H1 (cell line): ENCODE measurements around the gene SGMS1. TPM values are rescaled to one million over a fixed set of nuclear protein-coding genes. Genes with fewer than 3 reads are reported as not detected.

ENCODE experiments used
- CTCF ChIA-PET: fragments of 300-600 bp; sonication (Branson Sonifier 250); formaldehyde crosslinking; loops from one replicate; lab custom pipeline; 2021; ENCODE audit not compliant: partially characterized antibody; lab: Charles Lee
- POLR2A ChIA-PET: fragments of 300-600 bp; sonication (Branson Sonifier 250); formaldehyde crosslinking; loops from one replicate; lab custom pipeline; 2021; ENCODE audit warnings: inconsistent platforms; ENCODE audit not compliant: partially characterized antibody; lab: Charles Lee
- DNase-seq, 2 experiments: peaks; one replicate each; pipeline versions ENCODE4 v3.0.0 to v3.0.0-alpha.2; 2010 to 2022; ENCODE audit warnings: low spot score in 2 of 2, low read depth in 1 of 2, mixed read lengths in 1 of 2
- FAIRE-seq: peaks from 2 replicates; lab custom pipeline; 2011; peaks lifted over from hg19 to GRCh38; lab: Jason Lieb, UNC
- H2AFZ ChIP-seq: 2 replicates; pipeline ENCODE4 v1.8.1; 2012; ENCODE audit warnings: low read length, inconsistent platforms
- H2AK5ac ChIP-seq: 2 replicates; pipeline ENCODE4 v1.6.1; 2013; ENCODE audit warnings: low read depth, low read length
- H2BK120ac ChIP-seq: replicated peaks from 2 replicates; pipeline ENCODE3; 2013; ENCODE audit warnings: low read depth, low read length, inconsistent platforms
- H2BK12ac ChIP-seq: 2 replicates; pipeline ENCODE4 v1.6.1; 2013; ENCODE audit warnings: low read depth, low read length
- H2BK15ac ChIP-seq: 2 replicates; pipeline ENCODE4 v1.6.1; 2013; ENCODE audit warnings: low read length
- H2BK20ac ChIP-seq: 2 replicates; pipeline ENCODE4 v1.6.1; 2013; ENCODE audit warnings: low read length
- H2BK5ac ChIP-seq: 2 replicates; pipeline ENCODE4 v1.6.1; 2013; ENCODE audit warnings: low read depth, low read length
- H3K14ac ChIP-seq: 2 replicates; pipeline ENCODE4 v1.6.1; 2013; ENCODE audit warnings: inconsistent platforms; ENCODE audit not compliant: insufficient read length
- H3K18ac ChIP-seq: 2 replicates; pipeline ENCODE4 v1.6.1; 2013; ENCODE audit warnings: low read length; ENCODE audit errors: extremely low read depth
- H3K23ac ChIP-seq: 2 replicates; pipeline ENCODE4 v1.6.1; 2013; ENCODE audit warnings: inconsistent platforms; ENCODE audit not compliant: insufficient read length
- H3K23me2 ChIP-seq: 2 replicates; pipeline ENCODE4 v1.6.1; 2013; ENCODE audit warnings: low read depth, low read length
- H3K27ac ChIP-seq: 2 replicates; pipeline ENCODE4 v1.6.1; 2011; ENCODE audit warnings: low read depth, low read length, inconsistent platforms
- H3K27me3 ChIP-seq, 4 experiments: replicated peaks in 1 of 4; 1 replicate in 1 of 4; 2 replicates in 3 of 4; pipeline versions ENCODE4 v1.6.1 to v1.8.1; 2011 to 2013; ENCODE audit warnings: low read length in 3 of 4, mild to moderate bottlenecking in 3 of 4, inconsistent platforms in 2 of 4, mixed read lengths in 2 of 4, moderate library complexity in 1 of 4; ENCODE audit not compliant: control insufficient read depth in 3 of 4, insufficient read depth in 3 of 4; ENCODE audit errors: extremely low read depth in 1 of 4
- H3K36me3 ChIP-seq, 4 experiments: 2 replicates each; pipeline versions ENCODE4 v1.6.1 to v1.8.1; 2011 to 2013; ENCODE audit warnings: mild to moderate bottlenecking in 4 of 4, low read length in 3 of 4, moderate library complexity in 2 of 4, control low read depth in 1 of 4, inconsistent platforms in 1 of 4; ENCODE audit not compliant: insufficient read depth in 4 of 4, control insufficient read depth in 2 of 4
- H3K4ac ChIP-seq: replicated peaks from 2 replicates; pipeline ENCODE3; 2013; ENCODE audit warnings: low read length, low read depth, mixed read lengths, inconsistent platforms; ENCODE audit not compliant: insufficient read length
- H3K4me1 ChIP-seq, 4 experiments: replicated peaks in 1 of 4; 1 replicate in 1 of 4; 2 replicates in 3 of 4; pipeline versions ENCODE4 v1.6.1 to v1.8.1; 2011 to 2013; ENCODE audit warnings: low read length in 3 of 4, inconsistent platforms in 2 of 4, mixed read lengths in 1 of 4; ENCODE audit not compliant: insufficient read depth in 4 of 4, control insufficient read depth in 3 of 4
- H3K4me2 ChIP-seq, 2 experiments: 2 replicates each; pipeline versions ENCODE4 v1.6.1 to v1.8.1; 2011 to 2013; ENCODE audit warnings: low read depth in 2 of 2, low read length in 2 of 2, control low read depth in 1 of 2, inconsistent platforms in 1 of 2, mild to moderate bottlenecking in 1 of 2; ENCODE audit not compliant: insufficient read depth in 1 of 2
- H3K4me3 ChIP-seq, 4 experiments: fragments of 200-600, 300-600 bp in 1 of 4; sonication (generic), shearing (Covaris generic), sonication (Bioruptor Twin) in 1 of 4; 2 replicates each; pipeline versions ENCODE4 v1.5.1 to v1.8.1; 2011 to 2016; ENCODE audit warnings: low read length in 4 of 4, low read depth in 3 of 4, control low read depth in 2 of 4, inconsistent platforms in 2 of 4, mild to moderate bottlenecking in 2 of 4, mixed read lengths in 1 of 4, moderate library complexity in 1 of 4; ENCODE audit not compliant: insufficient read depth in 2 of 4; ENCODE audit errors: extremely low read depth in 1 of 4
- H3K56ac ChIP-seq: replicated peaks from 2 replicates; pipeline ENCODE3; 2013; ENCODE audit warnings: low read depth, mild to moderate bottlenecking, mixed read lengths, low read length, inconsistent platforms; ENCODE audit not compliant: insufficient read length
- H3K79me1 ChIP-seq: 2 replicates; pipeline ENCODE4 v1.6.1; 2013; ENCODE audit warnings: low read depth, low read length, control low read depth
- H3K79me2 ChIP-seq, 2 experiments: 2 replicates each; pipeline versions ENCODE4 v1.6.1 to v1.8.1; 2012 to 2013; ENCODE audit warnings: low read length in 2 of 2, mild to moderate bottlenecking in 2 of 2, inconsistent platforms in 1 of 2; ENCODE audit not compliant: insufficient read depth in 2 of 2, control insufficient read depth in 1 of 2
- H3K9ac ChIP-seq, 4 experiments: replicated peaks in 1 of 4; 1 replicate in 1 of 4; 2 replicates in 3 of 4; pipeline versions ENCODE4 v1.6.1 to v1.8.1; 2011 to 2013; ENCODE audit warnings: low read depth in 3 of 4, low read length in 3 of 4, control low read depth in 2 of 4, mild to moderate bottlenecking in 2 of 4, moderate library complexity in 2 of 4, inconsistent platforms in 1 of 4; ENCODE audit errors: extremely low read depth in 1 of 4
- H3K9me3 ChIP-seq, 2 experiments: 2 replicates each; pipeline versions ENCODE4 v1.6.1 to v1.8.1; 2012 to 2013; ENCODE audit warnings: mild to moderate bottlenecking in 2 of 2, moderate library complexity in 2 of 2, control low read depth in 1 of 2, inconsistent platforms in 1 of 2, low read depth in 1 of 2, low read length in 1 of 2, mixed read lengths in 1 of 2; ENCODE audit not compliant: insufficient read depth in 2 of 2
- H4K20me1 ChIP-seq, 2 experiments: replicated peaks in 1 of 2; 2 replicates each; pipeline versions ENCODE3 to v1.8.1; 2011 to 2013; ENCODE audit warnings: inconsistent platforms in 2 of 2, low read length in 2 of 2, mild to moderate bottlenecking in 1 of 2; ENCODE audit not compliant: insufficient read depth in 2 of 2, control insufficient read depth in 1 of 2
- H4K5ac ChIP-seq: 2 replicates; pipeline ENCODE4 v1.6.1; 2013; ENCODE audit warnings: low read length, low read depth, mixed read lengths, inconsistent platforms; ENCODE audit not compliant: insufficient read length
- H4K8ac ChIP-seq: 2 replicates; pipeline ENCODE4 v1.8.0; 2013; ENCODE audit warnings: mild to moderate bottlenecking, moderate library complexity, low read length, inconsistent platforms; ENCODE audit not compliant: insufficient read depth; ENCODE audit errors: extremely low read depth
- H4K91ac ChIP-seq: replicated peaks from 2 replicates; pipeline ENCODE3; 2013; ENCODE audit warnings: low read length, mixed read lengths, inconsistent platforms; ENCODE audit not compliant: insufficient read length
- BACH1 ChIP-seq: IDR thresholded peaks from 2 replicates; pipeline ENCODE4 v1.6.1; 2012; ENCODE audit warnings: low read length, improper control_type of control experiment
- KDM1A ChIP-seq: fragments of 200-600, 300-600 bp; sonication (generic); IDR thresholded peaks from 2 replicates; pipeline ENCODE4 v1.7.1; 2016; ENCODE audit warnings: mild to moderate bottlenecking, low read length, borderline replicate concordance
- KDM4A ChIP-seq: IDR thresholded peaks from one replicate; pipeline ENCODE4 v1.7.1; 2012; ENCODE audit warnings: low read depth, mild to moderate bottlenecking, moderate library complexity, low read length, inconsistent platforms; ENCODE audit not compliant: severe bottlenecking
- RAD21 ChIP-seq, 2 experiments: IDR thresholded peaks in 1 of 2; conservative IDR thresholded peaks in 1 of 2; 2 replicates each; pipeline ENCODE4 v1.6.1; 2011; ENCODE audit warnings: low read depth in 2 of 2, low read length in 2 of 2, improper control_type of control experiment in 1 of 2, inconsistent platforms in 1 of 2, mild to moderate bottlenecking in 1 of 2, moderate library complexity in 1 of 2
- RBBP5 ChIP-seq: IDR thresholded peaks from 2 replicates; pipeline ENCODE4 v1.7.1; 2012; ENCODE audit warnings: low read depth, mild to moderate bottlenecking, inconsistent platforms, low read length, moderate library complexity, borderline replicate concordance
- RNF2 ChIP-seq: fragments of 200-900, 300-1000 bp; sonication (generic); IDR thresholded peaks from 2 replicates; pipeline ENCODE4 v1.7.1; 2016; ENCODE audit warnings: borderline replicate concordance, low read depth, mild to moderate bottlenecking, antibody characterized with exemption, low read length; ENCODE audit not compliant: poor library complexity, severe bottlenecking; ENCODE audit errors: missing control alignments
- SIX5 ChIP-seq: IDR thresholded peaks from 2 replicates; pipeline ENCODE4 v1.6.1; 2011; ENCODE audit warnings: mild to moderate bottlenecking, low read depth, low read length
- SP2 ChIP-seq: IDR thresholded peaks from 2 replicates; pipeline ENCODE4 v1.6.1; 2012; ENCODE audit warnings: mild to moderate bottlenecking, low read length, inconsistent platforms
- YY1 ChIP-seq: IDR thresholded peaks from 2 replicates; pipeline ENCODE4 v1.6.1; 2011; ENCODE audit warnings: low read depth, mild to moderate bottlenecking, low read length
- WGBS, 2 experiments: shearing (Covaris generic) in 1 of 2; methylation state at CpG; one replicate each; pipeline versions ENCODE4 v1.1.6 to v1.1.7; 2013 to 2015; ENCODE audit warnings: low lambda C conversion rate in 2 of 2, mixed read lengths in 2 of 2, inconsistent platforms in 1 of 2, low coverage in 1 of 2, missing lambda C conversion rate in 1 of 2; ENCODE audit not compliant: insufficient replicate concordance in 2 of 2, insufficient coverage in 1 of 2, insufficient read length in 1 of 2; ENCODE audit errors: extremely low coverage in 1 of 2, missing lambda C conversion rate in 1 of 2; 5-methylcytosine and 5-hydroxymethylcytosine counted together
- polyA plus RNA-seq, 7 experiments: library from polyadenylated mRNA; depleted of rRNA in 3 of 7; stranded (reverse) in 5 of 7; unstranded in 2 of 7; fragments of >200 nt in 5 of 7; fragments of 200-250 nt in 2 of 7; gene quantifications; 1 replicate in 5 of 7; 2 replicates in 1 of 7; 4 replicates in 1 of 7; pipeline versions ENCODE4 v1.2.1 to v1.2.3, GENCODE V29; 2011 to 2013; ENCODE audit warnings: missing spikeins in 2 of 7, mixed read lengths in 2 of 7
- total RNA-seq: library from RNA; stranded (reverse); fragmentation: NEBNext Ultra II Directional; extraction: Animal tissue kit (Norgen Biotek cat#: 25700); gene quantifications from 2 replicates; pipeline ENCODE4 v1.2.1, GENCODE V29; 2021
- TF ChIP-seq, protein P1 (sequence below): IDR thresholded peaks from 2 replicates; pipeline ENCODE4 v1.6.1; 2012; ENCODE audit warnings: inconsistent platforms

Gene SGMS1
- total and polyA plus RNA-seq, 2 of the 8 experiments (the other 6 are each of a cell fraction or from before 2014, with no cell fraction given) = 6.0 to 15.6 TPM

DNA sequence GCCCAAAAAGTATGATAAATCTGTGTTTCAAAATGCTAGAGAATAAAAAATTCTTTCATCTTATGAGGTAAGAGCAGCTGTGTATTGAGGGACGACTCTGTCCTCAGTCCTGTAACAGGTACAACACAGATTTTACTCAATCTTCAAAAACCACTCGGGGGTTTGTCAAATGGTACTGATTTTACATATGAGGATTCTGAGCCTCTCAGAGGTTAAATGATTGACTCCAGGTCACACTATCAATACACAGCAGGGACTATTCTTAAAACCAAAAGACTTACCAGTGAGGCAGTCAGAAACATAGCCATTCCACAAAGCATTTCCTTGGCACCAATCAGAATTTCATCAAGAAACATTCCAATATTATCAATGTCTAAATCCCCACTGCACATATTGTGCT, 95.5 kb downstream of the SGMS1 start:
- WGBS, 2 experiments = 93% methylated on average over 2 of the region's 2 CpGs; no CpG with 5 or more reads in 1 of the 2 experiments
- H4K5ac ChIP-seq = no peak overlapping the region
- no peak for DNase-seq
- H3K27me3 ChIP-seq = no peaks in the 10 kb centered on the region
- H4K91ac ChIP-seq = no peak overlapping the region
- FAIRE-seq = no peak
- no peak overlapping the region for H3K4ac ChIP-seq
- H3K4me3 ChIP-seq = no peak overlapping the region
- no peaks in the 10 kb centered on the region for H3K36me3 ChIP-seq
- H3K9ac ChIP-seq = no peak overlapping the region
- ChIA-PET POLR2A (no interaction called here), CTCF (no interaction called here)
- 0 out of 4 replicates have a peak, but pooled peaks cover 0 to 3% of the 10 kb centered on the region in 2 experiments for H3K79me2 ChIP-seq
- no peak overlapping the region for H3K56ac ChIP-seq
- no peak overlapping the region for H2BK15ac ChIP-seq
- H3K23ac ChIP-seq = no peak overlapping the region
- no peak overlapping the region; the same call in 1 of the 2 replicates for H4K8ac ChIP-seq
- no peak overlapping the region for H3K14ac ChIP-seq
- no peaks in the 10 kb centered on the region; the same call in 1 of the 2 replicates for H3K79me1 ChIP-seq
- no peak overlapping the region for H2BK12ac ChIP-seq
- TF ChIP-seq RNF2 (no peak), BACH1 (no peak), RBBP5 (no peak), RAD21 (IDR thresholded peaks at IDR 0.05 in 1 of 2, conservative IDR thresholded peaks at IDR 0.05 in 1 of 2; ENCODE audit: low read depth in 2 of 2, low read length in 2 of 2) (no peak), SP2 (no peak), YY1 (no peak), KDM1A (no peak), KDM4A (no peak), SIX5 (no peak)
- TF ChIP-seq, protein P1, sequence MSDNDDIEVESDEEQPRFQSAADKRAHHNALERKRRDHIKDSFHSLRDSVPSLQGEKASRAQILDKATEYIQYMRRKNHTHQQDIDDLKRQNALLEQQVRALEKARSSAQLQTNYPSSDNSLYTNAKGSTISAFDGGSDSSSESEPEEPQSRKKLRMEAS = no peak
- H3K4me1 ChIP-seq = peaks cover 0 to 15% (median 3%) of the 10 kb centered on the region in 4 experiments; a peak in 4 of 7 replicates
- H3K4me2 ChIP-seq = no peak overlapping the region
- H4K20me1 ChIP-seq = peaks cover 0 to 1% of the 10 kb centered on the region in 2 experiments
- no peak overlapping the region for H3K27ac ChIP-seq
- H3K18ac ChIP-seq = no peak overlapping the region
- no peak overlapping the region for H2AFZ ChIP-seq
- no peak overlapping the region for H2AK5ac ChIP-seq
- no peak overlapping the region for H2BK20ac ChIP-seq
- H3K23me2 ChIP-seq = no peaks in the 10 kb centered on the region
- no peak overlapping the region for H2BK5ac ChIP-seq
- H2BK120ac ChIP-seq = no peak overlapping the region
- no peaks in the 10 kb centered on the region for H3K9me3 ChIP-seq
